Measurements from ENCODE around the gene TBCCD1.
"Not testable (repeated sequence)": the region's sequence is repeated elsewhere in the genome, so short reads cannot be mapped to it uniquely, and the experiment has no call there.

Gene TBCCD1

DNA sequence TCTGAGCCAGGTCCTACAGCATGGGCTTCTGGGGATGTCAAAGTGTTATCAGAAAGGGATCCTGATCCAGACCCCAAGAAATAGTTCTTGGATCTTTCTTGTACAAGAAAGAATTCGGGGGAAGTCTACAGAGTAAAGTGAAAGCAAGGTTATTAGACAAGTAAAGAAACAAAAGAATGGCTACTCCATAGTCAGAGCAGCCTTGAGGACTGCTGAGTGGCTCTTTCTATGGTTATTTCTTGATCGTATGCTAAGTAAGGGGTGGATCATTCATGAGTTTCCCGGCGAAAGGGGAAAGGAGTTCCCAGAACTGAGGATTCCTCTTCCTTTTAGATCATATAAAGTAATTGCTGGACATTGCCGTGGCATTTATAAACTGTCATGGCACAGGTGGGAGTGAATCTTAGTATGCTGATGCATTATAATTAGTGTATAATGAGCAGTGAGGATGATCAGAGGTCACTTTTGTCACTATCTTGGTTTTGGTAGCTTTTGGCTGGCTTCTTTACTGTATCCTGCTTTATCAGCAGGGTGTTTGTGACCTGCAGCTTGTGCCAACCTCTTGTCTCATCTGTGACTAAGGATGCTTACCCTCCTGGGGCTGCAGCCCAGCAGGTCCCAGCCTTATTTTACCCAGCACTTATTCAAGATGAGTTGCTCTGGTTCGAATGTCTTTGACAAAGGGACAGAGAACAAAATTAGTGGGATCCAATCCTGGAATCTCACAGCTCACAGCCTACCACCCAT lies 64.0 kb downstream of the TBCCD1 start:
- WGBS, 2 experiments (ENCODE audit: insufficient coverage in 2 of 2): 84 to 93% methylated on average over 5 of the region's 6 CpGs
- no peaks in the 10 kb centered on the region for H3K36me3 ChIP-seq (ENCODE audit: control insufficient read depth, insufficient read depth, low read length)
- H3K27ac ChIP-seq (ENCODE audit: low read depth, low read length, severe bottlenecking): no peak overlapping the region
- H3K9me3 ChIP-seq (ENCODE audit: control insufficient read depth, low read length): no peaks in the 10 kb centered on the region
- no peak overlapping the region for H3K4me3 ChIP-seq (ENCODE audit: extremely low read depth, insufficient read depth, low read length, poor library complexity, severe bottlenecking)
- H3K4me1 ChIP-seq (ENCODE audit: control insufficient read depth, insufficient read depth, low read length, poor library complexity, severe bottlenecking): no peaks in the 10 kb centered on the region

DNA sequence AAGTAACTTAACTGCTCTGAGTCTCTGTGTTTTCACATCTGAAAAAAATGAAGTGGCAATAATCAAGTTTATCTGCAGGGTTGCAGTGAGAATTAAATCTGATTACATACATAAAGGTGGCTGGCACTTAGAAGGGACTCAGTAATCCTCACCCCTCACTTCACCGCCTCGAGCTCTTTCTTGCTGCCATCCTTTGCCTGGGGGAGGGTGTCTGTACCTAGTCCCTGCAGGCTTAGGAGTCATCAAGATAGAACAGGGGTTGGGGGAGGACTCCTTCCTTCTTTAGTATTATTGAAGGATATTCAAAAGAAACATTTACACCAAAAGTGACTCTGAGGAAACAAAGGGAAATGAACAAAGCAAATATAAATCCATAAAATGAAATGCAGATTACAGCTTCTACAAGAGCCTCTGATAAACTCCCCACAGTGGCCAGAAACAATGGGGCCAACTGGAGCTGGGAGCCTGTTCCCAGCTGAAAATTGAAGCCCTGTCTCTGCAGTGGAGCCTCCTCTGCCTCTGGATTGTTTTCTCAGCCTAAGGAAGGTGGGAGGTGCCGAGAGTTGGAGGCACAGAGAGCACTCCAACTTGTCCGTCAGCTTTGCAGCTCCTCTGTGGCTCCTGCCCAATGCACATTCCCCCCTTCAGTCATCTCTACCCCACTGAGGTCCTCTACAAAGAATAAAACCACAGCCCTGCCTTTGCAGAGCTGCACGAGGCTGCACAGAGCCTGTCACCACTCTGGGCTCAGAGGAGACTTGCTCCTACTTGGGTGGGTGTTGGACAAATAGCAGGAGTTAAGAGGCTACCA lies 64.8 kb downstream of the TBCCD1 start:
- no peak overlapping the region for H3K4me3 ChIP-seq (ENCODE audit: extremely low read depth, insufficient read depth, low read length, poor library complexity, severe bottlenecking)
- H3K4me1 ChIP-seq (ENCODE audit: control insufficient read depth, insufficient read depth, low read length, poor library complexity, severe bottlenecking): no peaks in the 10 kb centered on the region
- H3K9me3 ChIP-seq (ENCODE audit: control insufficient read depth, low read length): no peaks in the 10 kb centered on the region
- no peaks in the 10 kb centered on the region for H3K36me3 ChIP-seq (ENCODE audit: control insufficient read depth, insufficient read depth, low read length)
- 39 to 69% methylated on average over 2 of the region's 5 CpGs for WGBS, 2 experiments (ENCODE audit: insufficient coverage in 2 of 2)
- H3K27ac ChIP-seq (ENCODE audit: low read depth, low read length, severe bottlenecking): no peak overlapping the region

DNA sequence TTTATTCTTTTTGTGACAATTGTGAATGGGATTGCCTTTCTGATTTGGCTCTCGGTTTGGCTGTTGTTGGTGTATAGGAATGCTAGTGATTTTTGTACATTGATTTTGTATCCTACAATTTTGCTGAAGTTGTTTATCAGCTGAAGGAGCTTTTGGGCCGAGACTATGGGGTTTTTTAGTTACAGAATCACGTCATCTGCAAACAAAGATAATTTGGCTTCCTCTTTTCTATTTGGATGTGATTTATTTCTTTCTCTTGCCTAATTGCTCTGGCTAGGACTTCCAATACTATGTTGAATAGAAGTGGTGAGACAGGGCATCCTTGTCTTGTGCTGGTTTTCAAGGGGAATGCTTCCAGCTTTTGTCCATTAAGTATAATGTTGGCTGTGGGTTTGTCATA lies 67.2 kb downstream of the TBCCD1 start:
- not testable (repeated sequence) for H3K4me3 ChIP-seq (ENCODE audit: extremely low read depth, insufficient read depth, low read length, poor library complexity, severe bottlenecking); H3K4me1 ChIP-seq (ENCODE audit: control insufficient read depth, insufficient read depth, low read length, poor library complexity, severe bottlenecking); H3K27ac ChIP-seq (ENCODE audit: low read depth, low read length, severe bottlenecking); H3K9me3 ChIP-seq (ENCODE audit: control insufficient read depth, low read length); H3K36me3 ChIP-seq (ENCODE audit: control insufficient read depth, insufficient read depth, low read length)
- WGBS, 2 experiments (ENCODE audit: insufficient coverage in 2 of 2): 60 to 100% methylated on average over 1 of the region's 3 CpGs

DNA sequence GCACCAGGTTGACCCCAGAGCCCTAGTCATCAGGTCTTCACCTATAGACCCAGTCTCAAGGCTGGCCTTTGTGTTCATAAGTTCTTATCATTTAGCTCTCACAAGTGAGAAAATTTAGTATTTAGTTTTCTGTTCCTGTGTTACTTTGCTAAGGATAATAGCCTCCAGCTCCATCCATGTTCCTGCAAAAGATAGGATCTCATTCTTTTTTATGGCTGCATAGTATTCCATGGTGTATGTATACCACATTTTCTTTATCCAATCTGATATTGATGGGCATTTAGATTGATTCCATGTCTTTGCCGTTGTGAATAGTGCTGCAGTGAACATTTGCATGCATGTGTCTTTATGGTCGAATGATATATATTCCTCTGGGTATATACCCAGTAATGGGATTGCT lies 69.1 kb downstream of the TBCCD1 start:
- not testable (repeated sequence) for H3K9me3 ChIP-seq (ENCODE audit: control insufficient read depth, low read length); H3K4me3 ChIP-seq (ENCODE audit: extremely low read depth, insufficient read depth, low read length, poor library complexity, severe bottlenecking); H3K36me3 ChIP-seq (ENCODE audit: control insufficient read depth, insufficient read depth, low read length); H3K4me1 ChIP-seq (ENCODE audit: control insufficient read depth, insufficient read depth, low read length, poor library complexity, severe bottlenecking); H3K27ac ChIP-seq (ENCODE audit: low read depth, low read length, severe bottlenecking)
- WGBS, 2 experiments (ENCODE audit: insufficient coverage in 2 of 2): 100% methylated on average over 1 of the region's 2 CpGs; no CpG with 5 or more reads in 1 of the 2 experiments

DNA sequence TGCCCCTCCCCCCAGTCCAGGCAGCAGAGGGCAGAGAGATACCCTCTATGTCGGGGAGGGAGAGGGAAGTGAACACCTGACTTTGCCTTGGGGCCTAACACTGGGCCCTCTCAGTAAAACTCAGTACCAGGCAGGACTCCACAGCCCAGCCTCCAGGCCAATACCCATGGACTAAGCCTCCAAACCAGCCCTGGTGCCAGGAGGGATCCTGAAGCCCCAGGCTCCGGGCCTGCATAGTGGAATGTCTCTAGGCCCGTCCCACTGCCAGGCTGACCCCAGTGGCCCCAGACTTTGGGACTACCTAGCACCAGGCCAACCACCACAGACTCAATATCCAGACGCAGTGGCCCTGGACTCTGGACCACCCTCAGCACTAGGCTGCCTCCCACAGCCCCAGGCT lies 69.5 kb downstream of the TBCCD1 start:
- H3K36me3 ChIP-seq (ENCODE audit: control insufficient read depth, insufficient read depth, low read length): no peaks in the 10 kb centered on the region
- WGBS, 2 experiments (ENCODE audit: insufficient coverage in 2 of 2): 92 to 94% methylated on average over 3 of the region's 4 CpGs

DNA sequence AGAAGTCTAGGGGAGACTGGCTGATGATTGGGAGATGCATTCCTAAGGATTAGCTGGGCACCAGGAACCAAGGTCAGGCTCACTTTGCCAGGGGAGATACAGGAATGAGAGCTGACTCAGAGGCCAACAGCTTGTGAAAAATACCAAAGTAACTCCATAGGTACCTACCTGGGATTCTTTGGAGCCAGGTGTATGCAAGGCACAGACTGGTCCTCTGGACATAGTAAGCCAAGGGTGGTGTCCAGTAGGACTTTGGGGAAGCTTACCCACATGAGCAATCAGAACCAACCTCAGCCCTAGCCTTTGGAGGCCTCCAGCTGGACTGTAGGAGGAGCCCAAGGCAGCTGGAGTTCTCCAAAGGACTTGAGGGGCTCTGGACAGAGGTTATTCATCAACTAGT lies 70.5 kb downstream of the TBCCD1 start:
- no peak overlapping the region for H3K4me3 ChIP-seq (ENCODE audit: extremely low read depth, insufficient read depth, low read length, poor library complexity, severe bottlenecking)
- H3K4me1 ChIP-seq (ENCODE audit: control insufficient read depth, insufficient read depth, low read length, poor library complexity, severe bottlenecking): no peaks in the 10 kb centered on the region
- no peaks in the 10 kb centered on the region for H3K36me3 ChIP-seq (ENCODE audit: control insufficient read depth, insufficient read depth, low read length)
- no peak overlapping the region for H3K27ac ChIP-seq (ENCODE audit: low read depth, low read length, severe bottlenecking)
- H3K9me3 ChIP-seq (ENCODE audit: control insufficient read depth, low read length): no peaks in the 10 kb centered on the region

More for the DNA sequence above, 69.5 kb downstream of the TBCCD1 start:
- Histone ChIP-seq H3K27ac (ENCODE audit: low read depth, low read length, severe bottlenecking) (no peak overlapping the region), H3K9me3 (ENCODE audit: control insufficient read depth, low read length) (no peaks in the 10 kb centered on the region), H3K4me3 (ENCODE audit: extremely low read depth, insufficient read depth, low read length, poor library complexity, severe bottlenecking) (no peak overlapping the region), H3K4me1 (ENCODE audit: control insufficient read depth, insufficient read depth, low read length, poor library complexity, severe bottlenecking) (no peaks in the 10 kb centered on the region)
